Measurements from ENCODE around the gene RUFY4.

- TF ChIP-seq EZH2 (IDR thresholded peaks at IDR 0.05; ENCODE audit: insufficient read depth, low read length) (no peak), CTCF (IDR thresholded peaks at IDR 0.05; ENCODE audit: insufficient read depth, low read depth, low read length) (no peak)
Observed at GRCh38 chr2:218129458-218130135, 60.5 kb downstream of the RUFY4 start.

Data from astrocyte (in vitro differentiated cells and primary cell).